HG02588 (cell line): ENCODE measurements around the gene ICA1.
"Not testable (repeated sequence)": the region's sequence is repeated elsewhere in the genome, so short reads cannot be mapped to it uniquely, and the experiment has no call there.

Source experiments
- ATAC-seq: cut with Tn5 transposase; IDR thresholded peaks from one replicate; pipeline ENCODE4 v1.9.1; 2021; ENCODE audit warnings: mild to moderate bottlenecking, moderate library complexity; ENCODE audit not compliant: unreplicated experiment

The ICA1 gene

GRCh38 chr7:8109196-8110022, 152.6 kb downstream of the ICA1 start:
- no peak for ATAC-seq

- ATAC-seq: no peak
Observed at GRCh38 chr7:8105449-8106095, 156.4 kb downstream of the ICA1 start.

GRCh38 chr7:8103282-8103681, 158.7 kb downstream of the ICA1 start:
- no peak for ATAC-seq

GRCh38 chr7:8101292-8101691, 160.7 kb downstream of the ICA1 start:
- ATAC-seq: not testable (repeated sequence)

- ATAC-seq: no peak
Observed at GRCh38 chr7:8094164-8095140, 167.5 kb downstream of the ICA1 start.

GRCh38 chr7:8092140-8092539, 169.8 kb downstream of the ICA1 start:
- no peak for ATAC-seq

GRCh38 chr7:8089036-8089780, 172.8 kb downstream of the ICA1 start:
- ATAC-seq: no peak

- no peak for ATAC-seq
Observed at GRCh38 chr7:8086239-8086638, 175.7 kb downstream of the ICA1 start.

GRCh38 chr7:8085420-8085819, 176.5 kb downstream of the ICA1 start:
- ATAC-seq: no peak

- ATAC-seq: no peak
Observed at GRCh38 chr7:8084836-8085235, 177.1 kb downstream of the ICA1 start.

- ATAC-seq: no peak
Observed at GRCh38 chr7:8082762-8083161, 179.2 kb downstream of the ICA1 start.

GRCh38 chr7:8078418-8078817, 183.5 kb downstream of the ICA1 start:
- ATAC-seq: no peak

GRCh38 chr7:8070451-8071180, 191.4 kb downstream of the ICA1 start:
- no peak for ATAC-seq

- no peak for ATAC-seq
Observed at GRCh38 chr7:8068892-8069686, 192.9 kb downstream of the ICA1 start.

GRCh38 chr7:8065356-8065813, 196.6 kb downstream of the ICA1 start:
- ATAC-seq: no peak

- no peak for ATAC-seq
Observed at GRCh38 chr7:8064828-8065227, 197.1 kb downstream of the ICA1 start.

GRCh38 chr7:8063706-8064297, 198.2 kb downstream of the ICA1 start:
- no peak for ATAC-seq

GRCh38 chr7:8063300-8063699, 198.7 kb downstream of the ICA1 start:
- ATAC-seq: not testable (repeated sequence)
